PC-9 (cell line): ENCODE results near the gene IKZF3. TPM values are rescaled to one million over a fixed set of nuclear protein-coding genes. Genes with fewer than 3 reads are reported as not detected.

ENCODE experiments used
- BruUV-seq: library from RNA; stranded (reverse); fragments of 400-500 nt; replicated peaks from 2 replicates; lab custom pipeline; 2021; lab: Mats Ljungman, UMichigan
- CTCF ChIA-PET: fragments of 300-600 bp; sonication (Branson Sonifier 250); formaldehyde crosslinking; loops from one replicate; lab custom pipeline; 2022; ENCODE audit warnings: antibody characterized with exemption; lab: Charles Lee
- POLR2A ChIA-PET: fragments of 300-600 bp; sonication (Branson Sonifier 250); formaldehyde crosslinking; loops from one replicate; lab custom pipeline; 2022; ENCODE audit warnings: antibody characterized with exemption; ENCODE audit not compliant: unreplicated experiment; lab: Charles Lee
- DNase-seq, 2 experiments: peaks; one replicate each; pipeline versions ENCODE4 v3.0.0 to v3.0.0-alpha.2; 2015 to 2022; ENCODE audit warnings: mixed read lengths in 1 of 2
- H2AFZ ChIP-seq: fragments of 200-600 bp; sonication (generic); 2 replicates; pipeline ENCODE4 v1.8.1; 2017; ENCODE audit warnings: antibody characterized with exemption
- H3F3A ChIP-seq: fragments of 200-600 bp; sonication (generic); 2 replicates; pipeline ENCODE4 v1.8.1; 2017; ENCODE audit warnings: antibody characterized with exemption, mild to moderate bottlenecking, low read depth; ENCODE audit not compliant: insufficient read depth
- H3K27ac ChIP-seq: fragments of 200-600 bp; sonication (generic); 2 replicates; pipeline ENCODE4 v1.6.1; 2016; ENCODE audit warnings: mixed run types
- H3K27me3 ChIP-seq: fragments of 200-600 bp; sonication (generic); 2 replicates; pipeline ENCODE4 v1.6.1; 2016; ENCODE audit warnings: low read depth, mixed run types; ENCODE audit not compliant: insufficient read depth
- H3K36me3 ChIP-seq: fragments of 200-600 bp; sonication (generic); 2 replicates; pipeline ENCODE4 v1.6.1; 2016; ENCODE audit warnings: low read depth, mixed run types
- H3K4me1 ChIP-seq: fragments of 200-600 bp; sonication (generic); replicated peaks from 2 replicates; pipeline ENCODE4 v1.6.1; 2016; ENCODE audit warnings: mixed run types; ENCODE audit not compliant: insufficient read depth
- H3K4me2 ChIP-seq: fragments of 200-600 bp; sonication (generic); 2 replicates; pipeline ENCODE4 v1.6.1; 2017; ENCODE audit warnings: mixed run types
- H3K4me3 ChIP-seq: fragments of 200-600 bp; sonication (generic); 2 replicates; pipeline ENCODE4 v1.6.1; 2016; ENCODE audit warnings: mixed run types
- H3K79me2 ChIP-seq: fragments of 200-600 bp; sonication (generic); 2 replicates; pipeline ENCODE4 v1.6.1; 2017; ENCODE audit warnings: low read depth, mixed run types
- H3K9me2 ChIP-seq: fragments of 200-600 bp; sonication (generic); 2 replicates; pipeline ENCODE4 v1.8.1; 2017; ENCODE audit warnings: mild to moderate bottlenecking; ENCODE audit not compliant: insufficient read depth
- H3K9me3 ChIP-seq: fragments of 200-600 bp; sonication (generic); 2 replicates; pipeline ENCODE4 v1.8.1; 2016; ENCODE audit warnings: low read depth; ENCODE audit not compliant: insufficient read depth
- H4K20me1 ChIP-seq: fragments of 200-600 bp; sonication (generic); 2 replicates; pipeline ENCODE4 v1.8.1; 2017; ENCODE audit not compliant: insufficient read depth
- CTCF ChIP-seq: fragments of 200-600 bp; sonication (generic); conservative IDR thresholded peaks from 2 replicates; pipeline ENCODE4 v1.6.1; 2017; ENCODE audit warnings: mixed run types, antibody characterized with exemption, mild to moderate bottlenecking, moderate library complexity
- EZH2 ChIP-seq: fragments of 200-600 bp; sonication (generic); IDR thresholded peaks from 2 replicates; pipeline ENCODE4 v1.8.0; 2017; ENCODE audit warnings: antibody characterized with exemption, low read depth
- intact Hi-C: fragments of 100-400 bp; cut with micrococcal nuclease; formaldehyde crosslinking; loops from one replicate; pipeline ENCODE4 v1.10.0; 2022; ENCODE audit not compliant: unreplicated experiment
- total RNA-seq: library from RNA; stranded (reverse); gene quantifications from 2 replicates; pipeline ENCODE4 v1.2.3, GENCODE V29; 2021

Gene IKZF3
- total RNA-seq, 1 experiment from 2014 or later: 0.04 TPM

- no peak overlapping the region for H3K27ac ChIP-seq
- H3K4me1 ChIP-seq: peaks cover 5% of the 10 kb centered on the region
- ChIA-PET POLR2A (no interaction called here), CTCF (interaction anchor here (0.7 kb wide), 1 partner anchor 133 kb away, joined by 3 read pairs; no protein-coding TSS in a partner anchor)
- no peaks in the 10 kb centered on the region for H3K9me2 ChIP-seq
- DNase-seq: no peak
- no peaks in the 10 kb centered on the region for H3K36me3 ChIP-seq
- TF ChIP-seq CTCF: no peak
- TF ChIP-seq EZH2: no peak
- no peaks in the 10 kb centered on the region for H3K27me3 ChIP-seq
- H3K9me3 ChIP-seq: peaks cover 17% of the 10 kb centered on the region
- no peaks in the 10 kb centered on the region for H3K79me2 ChIP-seq
- no peak overlapping the region for H3K4me2 ChIP-seq
- intact Hi-C loops: no loop called here
- BruUV-seq: no TSS peak
- no peak overlapping the region for H2AFZ ChIP-seq
- no peak overlapping the region for H3K4me3 ChIP-seq
- H3F3A ChIP-seq: no peaks in the 10 kb centered on the region
- no peaks in the 10 kb centered on the region for H4K20me1 ChIP-seq
These were observed 37.8 kb downstream of the IKZF3 start for GRCh38 chr17:39826334-39826733.

- H2AFZ ChIP-seq: no peak overlapping the region
- H3K27me3 ChIP-seq: no peaks in the 10 kb centered on the region
- H3K27ac ChIP-seq: no peak overlapping the region
- POLR2A ChIA-PET: interaction anchor here (0.5 kb wide), 1 partner anchor 62 kb away, joined by 3 read pairs; no protein-coding TSS in a partner anchor
- H3F3A ChIP-seq: peaks cover 4% of the 10 kb centered on the region; the same call in 1 of the 2 replicates
- no peaks in the 10 kb centered on the region for H4K20me1 ChIP-seq
- peaks cover 17% of the 10 kb centered on the region for H3K9me3 ChIP-seq
- CTCF ChIA-PET: no interaction called here
- no TSS peak for BruUV-seq
- DNase-seq: no peak
- H3K79me2 ChIP-seq: no peaks in the 10 kb centered on the region
- peaks cover 5% of the 10 kb centered on the region for H3K4me1 ChIP-seq
- H3K4me3 ChIP-seq: no peak overlapping the region
- no peak for TF ChIP-seq EZH2
- no peak for TF ChIP-seq CTCF
- intact Hi-C loops: no loop called here
- H3K9me2 ChIP-seq: no peaks in the 10 kb centered on the region
- no peak overlapping the region for H3K4me2 ChIP-seq
- H3K36me3 ChIP-seq: no peaks in the 10 kb centered on the region
These were observed 40.6 kb downstream of the IKZF3 start for GRCh38 chr17:39823407-39824054.

- BruUV-seq: no TSS peak
- H4K20me1 ChIP-seq: no peaks in the 10 kb centered on the region
- H3K27ac ChIP-seq: no peak overlapping the region
- intact Hi-C loops: no loop called here
- POLR2A ChIA-PET: no interaction called here
- peaks cover 4% of the 10 kb centered on the region; the same call in 1 of the 2 replicates for H3F3A ChIP-seq
- no peaks in the 10 kb centered on the region for H3K27me3 ChIP-seq
- no peak overlapping the region for H2AFZ ChIP-seq
- TF ChIP-seq CTCF: no peak
- TF ChIP-seq EZH2: no peak
- peaks cover 17% of the 10 kb centered on the region for H3K9me3 ChIP-seq
- no peaks in the 10 kb centered on the region for H3K4me1 ChIP-seq
- no peaks in the 10 kb centered on the region for H3K79me2 ChIP-seq
- H3K4me3 ChIP-seq: no peak overlapping the region
- no peak for DNase-seq
- H3K9me2 ChIP-seq: no peaks in the 10 kb centered on the region
- H3K4me2 ChIP-seq: no peak overlapping the region
- H3K36me3 ChIP-seq: no peaks in the 10 kb centered on the region
- CTCF ChIA-PET: no interaction called here
These were observed 42.1 kb downstream of the IKZF3 start for GRCh38 chr17:39822051-39822451.
